ENCODE results near the gene NUDT19.
"Not testable (repeated sequence)": the region's sequence is repeated elsewhere in the genome, so short reads cannot be mapped to it uniquely, and the experiment has no call there.

Gene NUDT19

GRCh38 chr19:32716203-32716602 is 24.6 kb downstream of the NUDT19 start:
- DNase-seq, result not testable (repeated sequence)

GRCh38 chr19:32717496-32717895 is 25.9 kb downstream of the NUDT19 start:
- no peak for DNase-seq

- DNase-seq, result no peak
Observed at GRCh38 chr19:32718286-32718685, 26.7 kb downstream of the NUDT19 start.

GRCh38 chr19:32719611-32720059 is 28.0 kb downstream of the NUDT19 start, which contains the start of gene TDRD12:
Gene TDRD12, plus strand, starts transcription at chr19:32719767. Its CDS starts 306 bp downstream, at chr19:32720073.
- DNase-seq, result no peak

- no peak for DNase-seq
Observed at GRCh38 chr19:32720216-32720935, 28.8 kb downstream of the NUDT19 start.

GRCh38 chr19:32720936-32721250 is 29.3 kb downstream of the NUDT19 start:
- DNase-seq, result no peak

GRCh38 chr19:32735936-32736335 is 44.3 kb downstream of the NUDT19 start:
- no peak for DNase-seq

- no peak for DNase-seq
Observed at GRCh38 chr19:32743021-32743420, 51.4 kb downstream of the NUDT19 start.

- DNase-seq, result no peak
Observed at GRCh38 chr19:32743447-32743846, 51.8 kb downstream of the NUDT19 start.

- no peak for DNase-seq
Observed at GRCh38 chr19:32744555-32745325, 53.1 kb downstream of the NUDT19 start.

- peak; percentile 15 for DNase-seq
Observed at GRCh38 chr19:32745594-32746251, 54.1 kb downstream of the NUDT19 start.

GRCh38 chr19:32746631-32747196 is 55.1 kb downstream of the NUDT19 start:
- DNase-seq, result peak; percentile 22

- DNase-seq, result no peak
Observed at GRCh38 chr19:32748497-32748896, 56.9 kb downstream of the NUDT19 start.

GRCh38 chr19:32748948-32749347 is 57.3 kb downstream of the NUDT19 start:
- no peak for DNase-seq

- no peak for DNase-seq
Observed at GRCh38 chr19:32749361-32749760, 57.7 kb downstream of the NUDT19 start.

GRCh38 chr19:32750441-32751055 is 58.9 kb downstream of the NUDT19 start:
- no peak for DNase-seq

GRCh38 chr19:32751066-32751465 is 59.4 kb downstream of the NUDT19 start:
- DNase-seq, result no peak

- DNase-seq, result no peak
Observed at GRCh38 chr19:32757189-32757588, 65.6 kb downstream of the NUDT19 start.

Measured in activated CD4-positive, alpha-beta T cell treated with anti-CD3 and anti-CD28 coated beads, Interleukin-2, amount 50 U/mL, for 1 hour (primary cell).